Loucy (cell line): ENCODE measurements around the gene CKMT2.

Experiments used
- H2AFZ ChIP-seq: fragments of 200-600 bp; sonication (generic); 2 replicates; pipeline ENCODE4 v1.6.0; 2016; ENCODE audit warnings: antibody characterized with exemption, mild to moderate bottlenecking, low read length, moderate library complexity
- H3F3A ChIP-seq: fragments of 200-600 bp; 2 replicates; pipeline ENCODE4 v1.6.0; 2016; ENCODE audit warnings: antibody characterized with exemption, low read depth, mild to moderate bottlenecking
- H3K27me3 ChIP-seq: fragments of 200-600 bp; sonication (generic); 2 replicates; pipeline ENCODE4 v1.6.1; 2014; ENCODE audit warnings: low read length, mild to moderate bottlenecking; ENCODE audit not compliant: insufficient read depth, poor library complexity, severe bottlenecking
- H3K36me3 ChIP-seq: fragments of 200-600 bp; sonication (generic); 2 replicates; pipeline ENCODE4 v1.6.1; 2016; ENCODE audit warnings: low read length; ENCODE audit not compliant: insufficient read depth
- H3K4me1 ChIP-seq: fragments of 200-600 bp; sonication (generic); 2 replicates; pipeline ENCODE4 v1.5.1; 2014; ENCODE audit warnings: low read length, mild to moderate bottlenecking; ENCODE audit not compliant: insufficient read depth, poor library complexity, severe bottlenecking
- H3K4me2 ChIP-seq: fragments of 200-600 bp; sonication (generic); 2 replicates; pipeline ENCODE4 v1.6.0; 2014; ENCODE audit warnings: antibody characterized with exemption, low read length, low read depth, mild to moderate bottlenecking; ENCODE audit not compliant: poor library complexity, severe bottlenecking
- H3K4me3 ChIP-seq: fragments of 200-600 bp; sonication (generic); 2 replicates; pipeline ENCODE4 v1.5.1; 2014; ENCODE audit warnings: low read length, mild to moderate bottlenecking, mixed read lengths; ENCODE audit not compliant: poor library complexity, severe bottlenecking
- H3K79me2 ChIP-seq: fragments of 200-600 bp; sonication (generic); 2 replicates; pipeline ENCODE4 v1.6.1; 2014; ENCODE audit warnings: low read length; ENCODE audit not compliant: insufficient read depth
- H3K9ac ChIP-seq: fragments of 200-600 bp; sonication (generic); 2 replicates; pipeline ENCODE4 v1.6.0; 2014; ENCODE audit warnings: mild to moderate bottlenecking, low read depth, low read length, moderate library complexity; ENCODE audit not compliant: poor library complexity, severe bottlenecking
- H3K9me2 ChIP-seq: fragments of 200-600 bp; sonication (generic); replicated peaks from 2 replicates; pipeline ENCODE4 v1.6.1; 2016; ENCODE audit warnings: low read depth, low read length, mixed read lengths
- H3K9me3 ChIP-seq: fragments of 200-600 bp; sonication (generic); 2 replicates; pipeline ENCODE4 v1.6.1; 2014; ENCODE audit warnings: mild to moderate bottlenecking, antibody characterized with exemption, low read length, low read depth; ENCODE audit not compliant: insufficient read depth
- H4K20me1 ChIP-seq: fragments of 200-600 bp; sonication (generic); 2 replicates; pipeline ENCODE4 v1.6.0; 2014; ENCODE audit warnings: antibody characterized with exemption, low read length, mild to moderate bottlenecking; ENCODE audit not compliant: insufficient read depth, poor library complexity, severe bottlenecking
- CTCF ChIP-seq: fragments of 200-600 bp; sonication (generic); conservative IDR thresholded peaks from 2 replicates; pipeline ENCODE4 v1.5.1; 2014; ENCODE audit warnings: mild to moderate bottlenecking, antibody characterized with exemption, low read length
- EZH2phosphoT487 ChIP-seq: fragments of 200-600 bp; IDR thresholded peaks from 2 replicates; pipeline ENCODE4 v1.6.1; 2018; ENCODE audit warnings: antibody characterized with exemption, mild to moderate bottlenecking, moderate library complexity, borderline replicate concordance

Gene CKMT2

GRCh38 chr5:81187885-81188284, 45.2 kb upstream of the CKMT2 start:
- H3K79me2 ChIP-seq: no peaks in the 10 kb centered on the region
- no peaks in the 10 kb centered on the region for H3K9me2 ChIP-seq
- no peaks in the 10 kb centered on the region for H3K36me3 ChIP-seq
- H2AFZ ChIP-seq: no peak overlapping the region
- TF ChIP-seq CTCF (no peak), EZH2phosphoT487 (no peak)
- H3K4me1 ChIP-seq: no peaks in the 10 kb centered on the region
- no peaks in the 10 kb centered on the region for H4K20me1 ChIP-seq
- no peaks in the 10 kb centered on the region for H3K27me3 ChIP-seq
- H3K9me3 ChIP-seq: no peaks in the 10 kb centered on the region
- H3K4me3 ChIP-seq: no peak overlapping the region
- no peaks in the 10 kb centered on the region for H3F3A ChIP-seq
- H3K9ac ChIP-seq: no peak overlapping the region
- no peak overlapping the region for H3K4me2 ChIP-seq

DNA sequence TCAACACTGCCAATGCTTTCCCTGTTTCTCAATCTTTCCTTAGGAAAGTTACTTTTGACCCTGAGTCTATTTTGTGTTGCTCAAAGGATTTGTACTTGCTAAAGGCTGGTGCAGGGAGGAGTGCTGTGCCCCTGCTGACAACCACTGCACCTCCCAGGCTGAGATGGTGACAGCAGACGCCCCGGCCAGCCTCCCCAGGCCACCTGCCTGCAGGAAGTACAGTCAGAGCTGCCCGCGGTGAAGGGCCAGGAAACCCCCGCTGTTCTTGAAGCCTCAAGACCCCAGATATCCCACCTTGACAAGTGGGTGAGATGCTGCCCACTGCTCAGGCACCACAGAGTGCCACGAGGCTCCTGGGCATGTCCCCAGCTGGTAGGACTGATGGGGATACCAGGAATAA, 44.2 kb upstream of the CKMT2 start:
- H3K4me3 ChIP-seq: no peak overlapping the region
- no peaks in the 10 kb centered on the region for H3K79me2 ChIP-seq
- no peaks in the 10 kb centered on the region for H3K36me3 ChIP-seq
- H2AFZ ChIP-seq: no peak overlapping the region; the same call in 1 of the 2 replicates
- TF ChIP-seq CTCF (no peak), EZH2phosphoT487 (no peak)
- H3K9ac ChIP-seq: no peak overlapping the region
- no peaks in the 10 kb centered on the region for H3K9me3 ChIP-seq
- H3K27me3 ChIP-seq: no peaks in the 10 kb centered on the region
- no peaks in the 10 kb centered on the region for H3K9me2 ChIP-seq
- no peak overlapping the region for H3K4me2 ChIP-seq
- no peaks in the 10 kb centered on the region for H3F3A ChIP-seq
- no peaks in the 10 kb centered on the region for H4K20me1 ChIP-seq
- no peaks in the 10 kb centered on the region for H3K4me1 ChIP-seq

GRCh38 chr5:81189875-81190498, 43.1 kb upstream of the CKMT2 start:
- H4K20me1 ChIP-seq: no peaks in the 10 kb centered on the region
- no peaks in the 10 kb centered on the region for H3K9me2 ChIP-seq
- TF ChIP-seq EZH2phosphoT487 (no peak), CTCF (no peak)
- H3K4me2 ChIP-seq: no peak overlapping the region
- no peaks in the 10 kb centered on the region for H3F3A ChIP-seq
- no peak overlapping the region for H3K9ac ChIP-seq
- H3K79me2 ChIP-seq: no peaks in the 10 kb centered on the region
- H3K27me3 ChIP-seq: no peaks in the 10 kb centered on the region
- H3K9me3 ChIP-seq: no peaks in the 10 kb centered on the region
- no peak overlapping the region for H3K4me3 ChIP-seq
- no peaks in the 10 kb centered on the region for H3K36me3 ChIP-seq
- H2AFZ ChIP-seq: no peak overlapping the region
- no peaks in the 10 kb centered on the region for H3K4me1 ChIP-seq
